Measurements from ENCODE around the gene TMED5. TPM values are rescaled to one million over a fixed set of nuclear protein-coding genes. Genes with fewer than 3 reads are reported as not detected.

The TMED5 gene
- total RNA-seq, 1 experiment from 2014 or later = 32.6 TPM

DNA sequence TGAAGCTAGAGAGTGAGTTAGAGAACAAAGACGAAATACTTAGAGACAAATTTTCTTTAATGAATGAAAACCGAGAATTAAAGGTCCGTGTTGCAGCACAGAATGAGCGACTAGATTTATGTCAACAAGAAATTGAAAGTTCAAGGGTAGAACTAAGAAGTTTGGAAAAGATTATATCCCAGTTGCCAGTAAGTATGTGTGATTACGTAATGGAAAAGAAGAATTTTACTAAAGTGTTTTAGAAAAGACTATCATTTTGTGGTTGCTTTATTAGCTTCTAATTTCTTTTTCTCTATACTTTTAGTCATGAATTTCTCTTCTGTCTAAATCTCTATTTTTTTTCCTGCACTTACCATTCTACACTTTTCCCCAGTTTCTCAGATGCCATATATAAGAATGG is 27.0 kb upstream of the TMED5 start:
- Histone ChIP-seq H3K9me2 (ENCODE audit: insufficient read depth) (no peaks in the 10 kb centered on the region), H3K4me2 (ENCODE audit: low read length) (no peak overlapping the region), H4K20me1 (ENCODE audit: insufficient read depth) (no peaks in the 10 kb centered on the region), H2AFZ (ENCODE audit: low read depth, low read length, poor library complexity, severe bottlenecking) (no peak overlapping the region), H3K4me3 (replicated peaks in 1 of 2; ENCODE audit: low read depth in 1 of 2, low read length in 2 of 2) (no peak overlapping the region), H3K27ac (ENCODE audit: low read depth, low read length) (no peak overlapping the region), H3K27me3 (ENCODE audit: insufficient read depth, low read length) (no peaks in the 10 kb centered on the region), H3K79me2 (ENCODE audit: insufficient read depth, low read length) (no peaks in the 10 kb centered on the region), H3K36me3 (ENCODE audit: control insufficient read depth in 1 of 2, insufficient read depth in 2 of 2, low read length in 2 of 2) (peaks cover 13 to 18% of the 10 kb centered on the region in 2 experiments), H3K4me1 (ENCODE audit: control insufficient read depth in 1 of 2, insufficient read depth in 2 of 2, low read length in 2 of 2) (no peaks in the 10 kb centered on the region), H3K9me3 (ENCODE audit: control insufficient read depth in 1 of 2, insufficient read depth in 1 of 2, low read depth in 1 of 2, low read length in 2 of 2) (no peaks in the 10 kb centered on the region), H3K9ac (ENCODE audit: low read length) (no peak overlapping the region)
- ChIA-PET RAD21 (ENCODE audit: low non-redundant PET in 1 of 2, low total read pairs in 2 of 2, uncharacterized antibody in 2 of 2, unreplicated experiment in 2 of 2) (no interaction called here), CTCF (no interaction called here), POLR2A (no interaction called here)
- TF ChIP-seq EGR1 (IDR thresholded peaks at IDR 0.05; ENCODE audit: low read depth) = no peak
- no peak for TF ChIP-seq RAD21 (IDR thresholded peaks at IDR 0.05; ENCODE audit: low read depth)
- TF ChIP-seq TCF7L2 (IDR thresholded peaks at IDR 0.05; ENCODE audit: borderline replicate concordance, extremely low read depth, insufficient read depth, insufficient read length) = no peak
- TF ChIP-seq EZH2 (IDR thresholded peaks at IDR 0.05) = no peak
- TF ChIP-seq, protein P1, sequence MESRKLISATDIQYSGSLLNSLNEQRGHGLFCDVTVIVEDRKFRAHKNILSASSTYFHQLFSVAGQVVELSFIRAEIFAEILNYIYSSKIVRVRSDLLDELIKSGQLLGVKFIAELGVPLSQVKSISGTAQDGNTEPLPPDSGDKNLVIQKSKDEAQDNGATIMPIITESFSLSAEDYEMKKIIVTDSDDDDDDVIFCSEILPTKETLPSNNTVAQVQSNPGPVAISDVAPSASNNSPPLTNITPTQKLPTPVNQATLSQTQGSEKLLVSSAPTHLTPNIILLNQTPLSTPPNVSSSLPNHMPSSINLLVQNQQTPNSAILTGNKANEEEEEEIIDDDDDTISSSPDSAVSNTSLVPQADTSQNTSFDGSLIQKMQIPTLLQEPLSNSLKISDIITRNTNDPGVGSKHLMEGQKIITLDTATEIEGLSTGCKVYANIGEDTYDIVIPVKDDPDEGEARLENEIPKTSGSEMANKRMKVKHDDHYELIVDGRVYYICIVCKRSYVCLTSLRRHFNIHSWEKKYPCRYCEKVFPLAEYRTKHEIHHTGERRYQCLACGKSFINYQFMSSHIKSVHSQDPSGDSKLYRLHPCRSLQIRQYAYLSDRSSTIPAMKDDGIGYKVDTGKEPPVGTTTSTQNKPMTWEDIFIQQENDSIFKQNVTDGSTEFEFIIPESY (IDR thresholded peaks at IDR 0.05; ENCODE audit: extremely low read depth, insufficient replicate concordance, low read length) = no peak
- TF ChIP-seq, protein P2, sequence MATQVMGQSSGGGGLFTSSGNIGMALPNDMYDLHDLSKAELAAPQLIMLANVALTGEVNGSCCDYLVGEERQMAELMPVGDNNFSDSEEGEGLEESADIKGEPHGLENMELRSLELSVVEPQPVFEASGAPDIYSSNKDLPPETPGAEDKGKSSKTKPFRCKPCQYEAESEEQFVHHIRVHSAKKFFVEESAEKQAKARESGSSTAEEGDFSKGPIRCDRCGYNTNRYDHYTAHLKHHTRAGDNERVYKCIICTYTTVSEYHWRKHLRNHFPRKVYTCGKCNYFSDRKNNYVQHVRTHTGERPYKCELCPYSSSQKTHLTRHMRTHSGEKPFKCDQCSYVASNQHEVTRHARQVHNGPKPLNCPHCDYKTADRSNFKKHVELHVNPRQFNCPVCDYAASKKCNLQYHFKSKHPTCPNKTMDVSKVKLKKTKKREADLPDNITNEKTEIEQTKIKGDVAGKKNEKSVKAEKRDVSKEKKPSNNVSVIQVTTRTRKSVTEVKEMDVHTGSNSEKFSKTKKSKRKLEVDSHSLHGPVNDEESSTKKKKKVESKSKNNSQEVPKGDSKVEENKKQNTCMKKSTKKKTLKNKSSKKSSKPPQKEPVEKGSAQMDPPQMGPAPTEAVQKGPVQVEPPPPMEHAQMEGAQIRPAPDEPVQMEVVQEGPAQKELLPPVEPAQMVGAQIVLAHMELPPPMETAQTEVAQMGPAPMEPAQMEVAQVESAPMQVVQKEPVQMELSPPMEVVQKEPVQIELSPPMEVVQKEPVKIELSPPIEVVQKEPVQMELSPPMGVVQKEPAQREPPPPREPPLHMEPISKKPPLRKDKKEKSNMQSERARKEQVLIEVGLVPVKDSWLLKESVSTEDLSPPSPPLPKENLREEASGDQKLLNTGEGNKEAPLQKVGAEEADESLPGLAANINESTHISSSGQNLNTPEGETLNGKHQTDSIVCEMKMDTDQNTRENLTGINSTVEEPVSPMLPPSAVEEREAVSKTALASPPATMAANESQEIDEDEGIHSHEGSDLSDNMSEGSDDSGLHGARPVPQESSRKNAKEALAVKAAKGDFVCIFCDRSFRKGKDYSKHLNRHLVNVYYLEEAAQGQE (IDR thresholded peaks at IDR 0.05; ENCODE audit: low read depth) = no peak
- DNase-seq (ENCODE audit: low read depth, low spot score) = no peak
- no peak for ATAC-seq
- intact Hi-C loops (cut with micrococcal nuclease) = no loop called here
- no TSS peak for BruUV-seq (replicated peaks)

All from HCT116 (cell line).